HepG2 (cell line): Measurements from ENCODE around the gene HTR1B. TPM values are rescaled to one million over a fixed set of nuclear protein-coding genes. Genes with fewer than 3 reads are reported as not detected.

Source experiments
- ATAC-seq: fragments of 200-7000 bp; cut with Tn5 transposase; 3 replicates; pipeline ENCODE4 v1.9.1; 2020; ENCODE audit warnings: mild to moderate bottlenecking, moderate library complexity
- BruUV-seq: library from RNA; stranded (reverse); fragments of 400-500 nt; replicated peaks from 2 replicates; lab custom pipeline; 2021; lab: Mats Ljungman, UMichigan
- CTCF ChIA-PET: fragments of 300-600 bp; formaldehyde crosslinking; extraction: SDS; loops from one replicate; lab custom pipeline; 2021; ENCODE audit warnings: low total read pairs, inconsistent platforms, low intra/inter-chr PET ratio; lab: Yijun Ruan, JAX
- POLR2A ChIA-PET: fragments of 350-600 bp; sonication (Branson Sonifier 250); formaldehyde crosslinking; loops from one replicate; lab custom pipeline; 2020; ENCODE audit warnings: antibody characterized with exemption, inconsistent platforms; lab: Yijun Ruan, JAX
- DNase-seq: peaks from one replicate; pipeline ENCODE4 v3.0.0-alpha.2; 2015; ENCODE audit warnings: low spot score
- FAIRE-seq: peaks from 3 replicates; lab custom pipeline; 2011; peaks lifted over from hg19 to GRCh38; lab: Jason Lieb, UNC
- H2AFZ ChIP-seq: one replicate; pipeline ENCODE4 v1.6.1; 2011; ENCODE audit warnings: low read length, inconsistent platforms
- H3K27ac ChIP-seq: fragments of 300-600 bp; 3 replicates; pipeline ENCODE4 v1.8.0; 2011; ENCODE audit warnings: mixed run types, mild to moderate bottlenecking, mixed read lengths, low read length, inconsistent platforms; ENCODE audit not compliant: insufficient read depth; ENCODE audit errors: extremely low read length
- H3K27me3 ChIP-seq, 2 experiments: fragments of 200-600 bp in 1 of 2; 2 replicates in 1 of 2; 3 replicates in 1 of 2; pipeline versions ENCODE4 v1.6.0 to v1.8.0; 2011; ENCODE audit warnings: low read length in 2 of 2, mild to moderate bottlenecking in 2 of 2, moderate library complexity in 2 of 2, inconsistent platforms in 1 of 2; ENCODE audit not compliant: insufficient read depth in 2 of 2, control insufficient read depth in 1 of 2
- H3K36me3 ChIP-seq, 2 experiments: fragments of 200-600 bp in 1 of 2; replicated peaks in 1 of 2; 2 replicates in 1 of 2; 3 replicates in 1 of 2; pipeline versions ENCODE4 v1.5.1 to v1.8.0; 2011; ENCODE audit warnings: low read length in 2 of 2, inconsistent platforms in 1 of 2; ENCODE audit not compliant: insufficient read depth in 2 of 2, control insufficient read depth in 1 of 2
- H3K4me1 ChIP-seq: 2 replicates; pipeline ENCODE4 v1.5.1; 2012; ENCODE audit warnings: low read length, inconsistent platforms; ENCODE audit not compliant: insufficient read depth
- H3K4me2 ChIP-seq: 2 replicates; pipeline ENCODE4 v1.6.0; 2011; ENCODE audit warnings: low read depth, low read length, inconsistent platforms
- H3K4me3 ChIP-seq, 3 experiments: fragments of 200-600 bp in 1 of 3; sonication (generic), shearing (Covaris generic) in 1 of 3; replicated peaks in 1 of 3; 2 replicates each; pipeline ENCODE4 v1.5.1; 2011 to 2016; ENCODE audit warnings: low read length in 3 of 3, inconsistent platforms in 2 of 3, low read depth in 2 of 3, mild to moderate bottlenecking in 2 of 3, control low read depth in 1 of 3, mixed read lengths in 1 of 3; ENCODE audit not compliant: insufficient read depth in 1 of 3
- H3K79me2 ChIP-seq: one replicate; pipeline ENCODE4 v1.6.1; 2011; ENCODE audit warnings: low read length, inconsistent platforms; ENCODE audit not compliant: insufficient read depth
- H3K9ac ChIP-seq: 2 replicates; pipeline ENCODE4 v1.6.0; 2011; ENCODE audit warnings: mild to moderate bottlenecking, low read depth, low read length, inconsistent platforms; ENCODE audit not compliant: insufficient read depth
- H3K9me3 ChIP-seq: 2 replicates; pipeline ENCODE4 v1.5.1; 2012; ENCODE audit warnings: mild to moderate bottlenecking, low read length
- H4K20me1 ChIP-seq: 2 replicates; pipeline ENCODE4 v1.6.0; 2011; ENCODE audit warnings: inconsistent platforms, mild to moderate bottlenecking, low read length, moderate library complexity; ENCODE audit not compliant: insufficient read depth
- SAP130 ChIP-seq: IDR thresholded peaks from 2 replicates; pipeline ENCODE4 v1.6.1; 2016; ENCODE audit warnings: low read depth
- WGBS: methylation state at CpG from one replicate; pipeline ENCODE4 v1.1.6; 2017; ENCODE audit warnings: low lambda C conversion rate; 5-methylcytosine and 5-hydroxymethylcytosine counted together
- in situ Hi-C: cut with HindIII; loops from 2 replicates; pipeline ENCODE4 v1.10.0; 2017; ENCODE audit warnings: low pct_unique_long_range_greater_than_20kb; ENCODE audit not compliant: extremely low pct_ligation_motif_present
- intact Hi-C: fragments of 100-400 bp; cut with micrococcal nuclease; formaldehyde crosslinking; loops from one replicate; pipeline ENCODE4 v1.10.0; 2022; ENCODE audit not compliant: unreplicated experiment
- polyA plus RNA-seq, 8 experiments: library from polyadenylated mRNA; depleted of rRNA in 3 of 8; stranded (reverse) in 7 of 8; unstranded in 1 of 8; fragments of >200 nt; fragmentation: Illumina TruSeq in 4 of 8; extraction: Trizol in 4 of 8; gene quantifications; 2 replicates each; pipeline versions ENCODE4 v1.2.1 to v1.2.3, GENCODE V29; 2011 to 2016; ENCODE audit warnings: low read depth in 4 of 8, missing spikeins in 1 of 8, mixed read lengths in 1 of 8; ENCODE audit not compliant: insufficient read depth in 1 of 8
- total RNA-seq, 5 experiments: library from RNA; depleted of rRNA; stranded (reverse); fragments of >200 nt; fragmentation: Illumina TruSeq; extraction: Trizol; gene quantifications; 2 replicates each; pipeline ENCODE4 v1.2.3, GENCODE V29; 2016; ENCODE audit warnings: low read depth in 1 of 5
- TF ChIP-seq, protein P1 (sequence below): IDR thresholded peaks from 2 replicates; pipeline ENCODE4 v1.6.1; 2016; ENCODE audit warnings: low read depth, missing genetic modification reagents, missing compliant biosample characterization

The HTR1B gene
- total and polyA plus RNA-seq, 2 of the 13 experiments (the other 11 are each of a cell fraction or from before 2014, with no cell fraction given), result not detected

GRCh38 chr6:77474286-77474956 lies 11.1 kb upstream of the HTR1B start:
- H3K4me1 ChIP-seq, result no peaks in the 10 kb centered on the region
- no peaks in the 10 kb centered on the region for H3K36me3 ChIP-seq
- POLR2A ChIA-PET, result no interaction called here
- H4K20me1 ChIP-seq, result no peaks in the 10 kb centered on the region
- H3K9ac ChIP-seq, result no peak overlapping the region
- in situ Hi-C loops (no loop called here), intact Hi-C loops (loop anchor here (5.0 kb wide), 1 partner anchor 453 kb away; no protein-coding TSS in a partner anchor)
- ATAC-seq (peak; percentile 34; the same call in 1 of the 3 replicates), FAIRE-seq (no peak)
- TF ChIP-seq SAP130 (CRISPR knock-in tag), result no peak
- TF ChIP-seq, protein P1, sequence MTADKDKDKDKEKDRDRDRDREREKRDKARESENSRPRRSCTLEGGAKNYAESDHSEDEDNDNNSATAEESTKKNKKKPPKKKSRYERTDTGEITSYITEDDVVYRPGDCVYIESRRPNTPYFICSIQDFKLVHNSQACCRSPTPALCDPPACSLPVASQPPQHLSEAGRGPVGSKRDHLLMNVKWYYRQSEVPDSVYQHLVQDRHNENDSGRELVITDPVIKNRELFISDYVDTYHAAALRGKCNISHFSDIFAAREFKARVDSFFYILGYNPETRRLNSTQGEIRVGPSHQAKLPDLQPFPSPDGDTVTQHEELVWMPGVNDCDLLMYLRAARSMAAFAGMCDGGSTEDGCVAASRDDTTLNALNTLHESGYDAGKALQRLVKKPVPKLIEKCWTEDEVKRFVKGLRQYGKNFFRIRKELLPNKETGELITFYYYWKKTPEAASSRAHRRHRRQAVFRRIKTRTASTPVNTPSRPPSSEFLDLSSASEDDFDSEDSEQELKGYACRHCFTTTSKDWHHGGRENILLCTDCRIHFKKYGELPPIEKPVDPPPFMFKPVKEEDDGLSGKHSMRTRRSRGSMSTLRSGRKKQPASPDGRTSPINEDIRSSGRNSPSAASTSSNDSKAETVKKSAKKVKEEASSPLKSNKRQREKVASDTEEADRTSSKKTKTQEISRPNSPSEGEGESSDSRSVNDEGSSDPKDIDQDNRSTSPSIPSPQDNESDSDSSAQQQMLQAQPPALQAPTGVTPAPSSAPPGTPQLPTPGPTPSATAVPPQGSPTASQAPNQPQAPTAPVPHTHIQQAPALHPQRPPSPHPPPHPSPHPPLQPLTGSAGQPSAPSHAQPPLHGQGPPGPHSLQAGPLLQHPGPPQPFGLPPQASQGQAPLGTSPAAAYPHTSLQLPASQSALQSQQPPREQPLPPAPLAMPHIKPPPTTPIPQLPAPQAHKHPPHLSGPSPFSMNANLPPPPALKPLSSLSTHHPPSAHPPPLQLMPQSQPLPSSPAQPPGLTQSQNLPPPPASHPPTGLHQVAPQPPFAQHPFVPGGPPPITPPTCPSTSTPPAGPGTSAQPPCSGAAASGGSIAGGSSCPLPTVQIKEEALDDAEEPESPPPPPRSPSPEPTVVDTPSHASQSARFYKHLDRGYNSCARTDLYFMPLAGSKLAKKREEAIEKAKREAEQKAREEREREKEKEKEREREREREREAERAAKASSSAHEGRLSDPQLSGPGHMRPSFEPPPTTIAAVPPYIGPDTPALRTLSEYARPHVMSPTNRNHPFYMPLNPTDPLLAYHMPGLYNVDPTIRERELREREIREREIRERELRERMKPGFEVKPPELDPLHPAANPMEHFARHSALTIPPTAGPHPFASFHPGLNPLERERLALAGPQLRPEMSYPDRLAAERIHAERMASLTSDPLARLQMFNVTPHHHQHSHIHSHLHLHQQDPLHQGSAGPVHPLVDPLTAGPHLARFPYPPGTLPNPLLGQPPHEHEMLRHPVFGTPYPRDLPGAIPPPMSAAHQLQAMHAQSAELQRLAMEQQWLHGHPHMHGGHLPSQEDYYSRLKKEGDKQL (CRISPR knock-in tag), result no peak
- TF ChIP-seq, all 625 proteins: peak for 0
- H3K27ac ChIP-seq, result no peak overlapping the region
- H3K4me3 ChIP-seq, result 0 out of 6 replicates have a peak overlapping the region, but pooled peaks of 1 of the 3 experiments have one; percentile 21
- WGBS, result 20% methylated on average over 6 of the region's 7 CpGs
- BruUV-seq, result no TSS peak
- H3K79me2 ChIP-seq, result no peaks in the 10 kb centered on the region
- H3K9me3 ChIP-seq, result no peaks in the 10 kb centered on the region
- no peak overlapping the region for H2AFZ ChIP-seq
- DNase-seq, result no peak
- H3K4me2 ChIP-seq, result peak overlapping the region; percentile 45
- no peaks in the 10 kb centered on the region for H3K27me3 ChIP-seq
- CTCF ChIA-PET, result no interaction called here
